ENCODE results near the gene DOC2B.

Gene DOC2B

GRCh38 chr17:146983-147761 is 34.3 kb downstream of the DOC2B start:
- Histone ChIP-seq H3K27ac (ENCODE audit: low read depth, low read length) (no peak overlapping the region), H3K4me2 (ENCODE audit: low read length) (no peak overlapping the region), H4K20me1 (ENCODE audit: control insufficient read depth, insufficient read depth, low read depth, low read length) (no peaks in the 10 kb centered on the region), H3K79me2 (ENCODE audit: control insufficient read depth, low read length) (no peaks in the 10 kb centered on the region), H3K27me3 (ENCODE audit: control insufficient read depth, low read length) (no peaks in the 10 kb centered on the region), H3K9me3 (ENCODE audit: control insufficient read depth, insufficient read depth, low read length) (no peaks in the 10 kb centered on the region), H3K36me3 (ENCODE audit: control insufficient read depth, low read length) (no peaks in the 10 kb centered on the region), H3K4me1 (ENCODE audit: control insufficient read depth, low read length) (no peaks in the 10 kb centered on the region), H3F3A (ENCODE audit: control insufficient read depth, insufficient read depth) (no peaks in the 10 kb centered on the region), H3K4me3 (ENCODE audit: low read length) (no peak overlapping the region), H3K9me2 (replicated peaks; ENCODE audit: control insufficient read depth, low read length) (no peaks in the 10 kb centered on the region)
- TF ChIP-seq CTCF (IDR thresholded peaks at IDR 0.05; ENCODE audit: low read depth, low read length, poor library complexity, severe bottlenecking) (no peak), EZH2phosphoT487 (IDR thresholded peaks at IDR 0.05; ENCODE audit: borderline replicate concordance, low read length) (no peak)

- no peak overlapping the region for H3K4me2 ChIP-seq (ENCODE audit: low read length)
- no peaks in the 10 kb centered on the region for H3K9me2 ChIP-seq (replicated peaks; ENCODE audit: control insufficient read depth, low read length)
- no peaks in the 10 kb centered on the region for H3K27me3 ChIP-seq (ENCODE audit: control insufficient read depth, low read length)
- no peaks in the 10 kb centered on the region for H4K20me1 ChIP-seq (ENCODE audit: control insufficient read depth, insufficient read depth, low read depth, low read length)
- no peaks in the 10 kb centered on the region for H3K4me1 ChIP-seq (ENCODE audit: control insufficient read depth, low read length)
- H3K4me3 ChIP-seq (ENCODE audit: low read length): no peak overlapping the region
- no peaks in the 10 kb centered on the region for H3K79me2 ChIP-seq (ENCODE audit: control insufficient read depth, low read length)
- H3F3A ChIP-seq (ENCODE audit: control insufficient read depth, insufficient read depth): no peaks in the 10 kb centered on the region
- no peak for TF ChIP-seq CTCF (IDR thresholded peaks at IDR 0.05; ENCODE audit: low read depth, low read length, poor library complexity, severe bottlenecking)
- no peak for TF ChIP-seq EZH2phosphoT487 (IDR thresholded peaks at IDR 0.05; ENCODE audit: borderline replicate concordance, low read length)
- H3K27ac ChIP-seq (ENCODE audit: low read depth, low read length): no peak overlapping the region
- H3K9me3 ChIP-seq (ENCODE audit: control insufficient read depth, insufficient read depth, low read length): no peaks in the 10 kb centered on the region
- H3K36me3 ChIP-seq (ENCODE audit: control insufficient read depth, low read length): no peaks in the 10 kb centered on the region
Observed at GRCh38 chr17:146546-146945, 34.9 kb downstream of the DOC2B start.

- Histone ChIP-seq H3K27me3 (ENCODE audit: control insufficient read depth, low read length) (no peaks in the 10 kb centered on the region), H3K79me2 (ENCODE audit: control insufficient read depth, low read length) (no peaks in the 10 kb centered on the region), H3K9me2 (replicated peaks; ENCODE audit: control insufficient read depth, low read length) (no peaks in the 10 kb centered on the region), H3K9me3 (ENCODE audit: control insufficient read depth, insufficient read depth, low read length) (no peaks in the 10 kb centered on the region), H4K20me1 (ENCODE audit: control insufficient read depth, insufficient read depth, low read depth, low read length) (no peaks in the 10 kb centered on the region), H3K4me1 (ENCODE audit: control insufficient read depth, low read length) (no peaks in the 10 kb centered on the region), H3F3A (ENCODE audit: control insufficient read depth, insufficient read depth) (no peaks in the 10 kb centered on the region), H3K27ac (ENCODE audit: low read depth, low read length) (no peak overlapping the region), H3K4me3 (ENCODE audit: low read length) (no peak overlapping the region), H3K36me3 (ENCODE audit: control insufficient read depth, low read length) (no peaks in the 10 kb centered on the region), H3K4me2 (ENCODE audit: low read length) (no peak overlapping the region)
- no peak for TF ChIP-seq EZH2phosphoT487 (IDR thresholded peaks at IDR 0.05; ENCODE audit: borderline replicate concordance, low read length)
- TF ChIP-seq CTCF (IDR thresholded peaks at IDR 0.05; ENCODE audit: low read depth, low read length, poor library complexity, severe bottlenecking): no peak
Observed at GRCh38 chr17:145671-146541, 35.5 kb downstream of the DOC2B start.

Measured in DOHH2 (cell line).